Colon (tissue), 2 donors: ENCODE data around the gene STAG1.
"Not testable (repeated sequence)": the region's sequence is repeated elsewhere in the genome, so short reads cannot be mapped to it uniquely, and the experiment has no call there.

Source experiments
- FAIRE-seq: peaks from 2 replicates; lab custom pipeline; 2012; peaks lifted over from hg19 to GRCh38; lab: Jason Lieb, UNC
- donor health status: control.
- donor health status: control.

STAG1 gene

DNA sequence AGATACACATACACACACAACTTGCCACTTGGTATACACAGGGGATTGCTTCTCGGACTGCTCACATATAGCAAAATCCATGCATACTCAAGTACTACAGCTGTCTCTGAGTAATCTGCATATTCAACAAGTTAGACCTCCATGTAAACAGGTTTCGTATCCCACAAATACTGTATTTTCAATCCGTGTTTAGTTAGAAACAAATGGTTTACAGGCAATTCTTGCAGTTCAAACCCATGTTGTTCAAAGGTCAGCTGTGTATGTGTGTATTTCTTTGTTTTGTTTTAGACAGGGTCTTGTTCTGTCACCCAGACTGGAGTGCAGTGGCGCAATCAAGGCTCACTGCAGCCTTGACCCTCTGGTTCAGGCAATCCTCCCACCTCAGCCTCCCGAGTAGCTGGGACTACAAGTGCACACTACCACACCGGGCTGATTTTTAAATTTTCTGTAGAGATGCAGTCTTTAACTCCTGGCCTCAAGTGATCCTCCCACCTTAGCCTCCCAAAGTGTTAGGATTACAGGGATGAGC is 253.2 kb downstream of the STAG1 start:
- FAIRE-seq = no peak

GRCh38 chr3:136495213-136495612 is 257.0 kb downstream of the STAG1 start:
- FAIRE-seq = no peak

DNA sequence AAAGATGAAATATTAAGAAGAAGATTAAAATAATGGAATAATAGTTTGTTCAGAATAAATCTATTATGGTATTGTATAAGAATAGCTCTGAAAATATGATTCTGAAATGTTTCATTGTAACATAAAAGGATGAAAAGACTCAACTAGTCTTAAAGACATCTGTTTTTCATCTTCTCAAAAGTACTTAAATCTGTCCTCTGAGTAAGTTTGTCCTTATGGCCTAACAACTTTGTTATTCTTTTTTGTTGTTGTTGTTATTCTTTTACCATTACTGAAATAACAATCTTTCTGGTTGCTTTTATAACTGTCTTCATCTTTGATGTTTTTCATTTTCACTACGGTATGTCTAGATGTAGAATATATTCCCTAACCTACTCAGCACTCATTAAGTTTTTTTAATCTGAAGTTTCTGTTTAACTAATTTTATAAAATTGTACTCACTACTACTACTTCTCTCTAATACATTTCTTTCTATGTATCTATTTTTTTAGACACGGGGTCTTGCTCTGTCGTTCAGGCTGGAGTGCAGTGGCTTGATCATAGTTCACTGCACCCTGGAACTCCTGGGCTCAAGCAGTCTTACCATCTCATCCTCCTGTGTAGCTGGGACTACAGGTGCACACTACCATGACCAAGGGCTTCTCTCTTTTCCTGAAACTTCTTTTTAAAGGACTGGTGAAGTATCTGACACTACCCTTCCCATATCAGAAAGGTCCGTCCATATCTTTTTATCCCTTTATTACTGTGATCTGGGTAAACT is 261.4 kb downstream of the STAG1 start:
- peak; percentile 24 for FAIRE-seq

DNA sequence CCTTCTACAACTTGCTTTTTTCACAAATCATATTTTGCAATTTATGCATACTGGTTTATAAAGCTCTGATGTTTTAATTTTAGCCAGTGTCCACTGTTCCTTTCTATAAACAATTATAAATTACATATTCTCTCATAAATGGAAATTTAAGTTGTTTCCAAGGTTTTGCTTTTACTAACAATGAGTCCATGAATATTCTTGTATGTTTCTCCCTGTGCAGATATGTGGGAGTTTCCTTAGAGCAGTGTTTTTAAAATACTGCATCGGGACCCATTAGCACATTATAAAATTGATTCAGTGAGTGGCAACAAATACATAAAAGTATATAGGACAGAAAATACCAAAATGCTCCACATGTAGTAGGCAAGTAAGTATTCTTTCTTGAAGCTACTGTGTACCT is 266.4 kb downstream of the STAG1 start:
- FAIRE-seq = no peak

GRCh38 chr3:136476280-136476679 is 275.9 kb downstream of the STAG1 start:
- FAIRE-seq = no peak

DNA sequence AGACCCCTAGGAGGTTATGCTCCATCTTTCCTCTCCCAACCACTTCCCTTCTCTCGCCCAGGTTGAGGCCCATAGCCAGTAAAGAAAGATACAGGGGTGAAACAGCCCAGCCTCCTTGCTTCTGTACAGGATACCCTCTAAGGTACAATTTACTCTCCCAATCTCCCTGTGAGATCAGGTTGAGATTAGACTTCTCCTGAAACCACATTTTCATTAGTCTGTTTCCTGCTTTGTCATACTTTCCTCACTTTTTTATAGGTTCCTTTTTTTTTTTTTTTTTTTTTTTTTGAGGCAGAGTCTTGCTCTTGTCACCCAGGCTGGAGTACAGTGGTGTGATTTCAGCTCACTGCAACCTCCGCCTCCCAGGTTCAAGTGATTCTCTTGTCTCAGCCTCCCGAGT is 277.3 kb downstream of the STAG1 start:
- FAIRE-seq = not testable (repeated sequence)

DNA sequence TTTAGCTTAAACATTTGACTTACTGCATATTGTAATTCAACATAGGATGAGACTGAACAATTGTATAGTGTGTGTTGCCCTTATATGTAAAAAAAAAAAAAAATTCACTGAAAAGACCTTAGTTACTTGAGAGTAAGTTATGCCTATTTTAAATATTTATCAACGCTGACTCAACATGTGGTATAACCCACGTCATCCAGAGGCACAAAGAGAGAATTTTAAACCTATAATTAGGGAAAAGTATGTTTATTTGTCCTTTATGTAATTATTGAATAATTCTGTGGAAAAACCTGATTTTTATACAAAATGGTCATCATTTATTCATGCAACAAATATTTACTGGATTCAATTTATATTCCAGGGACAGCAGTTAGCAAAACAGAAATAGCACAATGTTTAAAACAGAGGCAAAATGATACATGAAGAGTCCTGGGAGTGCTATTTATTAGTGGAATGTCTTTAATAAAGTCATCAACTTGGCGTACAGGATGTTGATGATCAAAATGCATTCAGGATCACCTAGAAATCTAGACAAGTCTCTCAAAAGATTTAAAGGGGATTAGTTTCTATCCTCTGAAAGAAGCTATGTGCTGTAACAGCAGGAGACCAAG is 278.4 kb downstream of the STAG1 start:
- FAIRE-seq = no peak

DNA sequence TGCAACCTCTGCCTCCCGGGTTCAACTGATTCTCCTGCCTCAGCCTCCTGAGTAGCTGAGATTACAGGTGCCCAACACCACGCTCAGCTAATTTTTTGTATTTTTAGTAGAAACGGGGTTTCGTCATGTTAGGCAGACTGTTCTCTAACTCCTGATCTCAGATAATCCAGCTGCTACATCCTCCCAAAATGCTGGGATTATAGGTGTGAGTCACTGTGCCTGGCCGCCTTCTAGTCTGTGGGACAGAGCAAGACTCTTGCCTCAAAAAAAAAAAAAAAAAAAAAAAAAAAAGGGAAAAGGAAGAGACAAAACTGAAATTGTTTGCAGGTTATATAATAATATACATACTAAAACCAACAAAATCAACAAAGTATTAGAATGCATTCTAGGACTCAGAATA is 286.9 kb downstream of the STAG1 start:
- FAIRE-seq = no peak

DNA sequence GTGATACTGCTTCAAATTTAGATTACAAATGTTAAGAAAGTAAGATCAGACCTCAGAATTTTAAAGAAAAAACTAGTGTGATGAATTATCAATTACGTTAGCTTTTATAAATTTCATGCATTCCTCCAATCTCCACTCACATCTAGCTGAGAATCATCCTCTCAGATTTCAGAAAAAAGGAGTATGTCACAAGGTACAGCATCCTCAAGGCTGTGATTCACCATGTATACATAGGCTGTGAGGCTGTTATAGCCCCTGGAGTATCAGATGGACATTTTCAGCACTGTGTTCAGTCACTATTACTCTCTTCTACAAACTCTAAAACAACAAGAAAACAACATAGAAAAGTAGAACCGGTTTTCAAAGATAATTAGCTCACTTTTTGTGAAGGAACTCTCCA is 287.7 kb downstream of the STAG1 start:
- no peak for FAIRE-seq

GRCh38 chr3:136463170-136463569 is 289.0 kb downstream of the STAG1 start:
- no peak for FAIRE-seq

DNA sequence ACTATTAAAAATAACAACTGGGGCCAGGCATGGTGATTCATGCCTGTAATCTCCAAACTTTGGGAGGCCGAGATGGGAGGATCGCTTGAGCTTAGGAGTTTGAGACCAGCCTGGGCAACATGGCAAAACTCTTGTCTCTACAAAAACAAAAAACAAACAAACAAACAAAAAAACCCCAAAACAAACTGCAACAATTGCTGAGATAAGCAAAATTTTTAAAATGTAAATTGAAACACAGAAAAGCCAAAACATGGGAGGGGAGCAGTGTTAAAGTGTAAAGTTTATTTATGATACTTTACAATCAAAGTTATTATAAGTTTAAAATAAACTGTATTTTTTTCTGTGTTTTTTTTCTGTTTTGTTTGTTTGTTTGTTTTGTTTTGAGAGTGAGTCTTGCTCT is 294.4 kb downstream of the STAG1 start:
- FAIRE-seq = no peak

DNA sequence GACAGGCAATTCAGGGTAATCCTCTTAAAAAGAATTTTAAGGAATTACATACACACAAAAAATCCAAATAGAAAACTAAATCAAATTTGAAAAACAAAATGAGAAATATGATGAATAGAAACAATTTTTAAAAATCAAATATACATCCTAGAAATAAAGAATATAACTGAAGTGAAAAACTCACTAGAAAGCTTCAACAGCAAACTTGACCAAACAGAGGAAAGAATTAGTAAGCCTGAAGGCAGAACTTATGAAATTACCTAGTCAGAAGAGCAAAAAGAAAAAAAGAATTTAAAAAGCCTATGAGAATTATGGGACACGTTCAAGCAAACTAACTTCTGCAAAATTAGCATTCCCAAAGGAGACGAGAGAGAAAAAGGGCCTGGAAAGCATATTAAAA is 296.0 kb downstream of the STAG1 start:
- no peak for FAIRE-seq

DNA sequence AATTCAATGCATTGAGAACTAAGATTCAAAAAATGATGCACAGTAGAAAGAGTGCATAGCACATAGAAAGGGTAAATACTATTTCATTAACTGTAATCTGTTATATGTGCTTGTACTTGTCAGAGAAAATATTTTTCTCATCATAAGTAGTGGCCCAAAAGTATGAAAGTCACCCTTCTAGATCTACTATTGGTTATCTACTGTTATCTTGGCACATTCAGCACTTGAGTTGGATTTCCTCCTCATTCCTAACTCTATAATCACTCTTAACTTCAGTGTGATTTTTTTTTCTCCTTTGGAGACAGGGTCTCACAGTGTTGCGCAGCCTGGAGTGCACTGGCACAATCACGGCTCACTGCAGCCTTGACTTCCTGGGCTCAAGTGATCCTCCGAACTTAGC is 307.6 kb downstream of the STAG1 start:
- no peak for FAIRE-seq

DNA sequence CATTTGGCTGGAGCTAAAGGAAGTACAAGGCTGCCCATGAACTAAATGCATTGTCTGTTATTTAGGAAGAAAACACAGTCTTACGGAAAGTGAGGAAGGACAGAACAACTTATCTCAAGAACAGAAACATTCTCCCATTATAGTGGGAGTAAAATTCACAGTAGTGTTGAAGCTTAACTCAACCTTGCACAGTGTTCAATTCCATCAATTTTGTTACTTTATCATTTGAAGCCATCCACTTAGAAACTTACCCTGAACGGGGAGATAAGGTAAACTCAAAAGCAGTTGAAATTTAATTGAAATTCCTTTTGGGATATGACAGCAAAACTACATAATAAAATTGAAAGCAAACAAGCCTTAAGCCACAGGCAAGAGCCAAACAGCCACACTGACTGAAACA is 315.1 kb downstream of the STAG1 start:
- FAIRE-seq = no peak

DNA sequence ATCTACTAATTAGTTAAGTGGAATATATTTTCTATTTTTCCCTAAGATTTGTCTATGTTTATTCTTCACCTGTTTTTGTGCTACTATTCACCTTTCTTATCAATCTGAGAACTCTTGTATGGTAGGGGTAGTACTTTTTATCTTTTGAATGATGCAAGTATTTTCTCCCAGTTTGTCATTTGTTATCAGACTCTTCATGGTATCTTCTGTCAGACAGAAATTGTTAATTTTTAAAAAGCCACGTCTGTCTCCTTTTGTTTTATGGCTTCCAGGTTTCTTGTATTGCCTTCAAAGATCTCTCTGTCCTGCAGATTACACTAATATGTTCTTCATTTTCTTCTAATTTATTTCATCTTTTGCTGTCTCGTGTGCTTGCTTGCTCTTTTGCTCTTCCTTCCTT is 317.7 kb downstream of the STAG1 start:
- FAIRE-seq = no peak

GRCh38 chr3:136432685-136433084 is 319.5 kb downstream of the STAG1 start:
- FAIRE-seq = no peak

DNA sequence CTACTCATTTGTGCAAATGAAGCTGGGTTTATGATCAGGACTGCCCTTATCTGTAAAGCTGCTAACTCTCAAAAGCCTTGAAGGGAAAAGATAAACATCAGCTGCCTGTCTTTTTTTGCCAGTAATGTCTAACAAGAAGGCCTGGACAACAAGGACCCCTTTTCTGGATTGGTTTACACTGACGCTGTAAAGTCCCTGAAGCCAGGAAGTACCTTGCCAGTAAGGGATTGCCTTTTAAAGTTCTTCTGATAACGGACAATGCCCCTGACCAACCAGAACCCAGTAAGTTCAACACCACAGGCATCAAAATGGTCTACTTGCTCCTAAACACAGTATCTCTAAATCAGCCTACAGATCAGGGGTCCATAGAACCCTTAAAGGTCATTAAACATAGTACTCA is 324.0 kb downstream of the STAG1 start:
- no peak for FAIRE-seq

DNA sequence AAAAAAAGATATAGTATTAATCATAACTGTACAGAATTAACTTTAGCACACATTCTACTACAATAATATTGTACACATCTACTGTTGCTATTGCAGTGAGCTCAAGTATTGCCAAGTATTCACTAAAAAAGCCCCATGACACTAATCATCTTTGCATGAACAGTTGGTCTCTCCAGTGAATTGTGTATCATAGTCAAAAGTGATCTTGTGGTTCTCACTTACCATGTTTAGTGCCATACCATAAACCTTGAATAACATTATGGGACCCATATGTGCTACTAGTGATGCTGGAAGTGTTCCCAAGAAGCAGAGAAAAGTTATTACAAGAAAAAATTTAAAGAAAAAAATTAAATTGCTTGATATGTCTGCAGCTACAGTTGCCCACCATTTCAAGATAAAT is 324.9 kb downstream of the STAG1 start:
- FAIRE-seq = no peak

- FAIRE-seq = no peak
Observed at GRCh38 chr3:136414476-136414875, 337.7 kb downstream of the STAG1 start.

- no peak for FAIRE-seq
Observed at GRCh38 chr3:136412307-136412706, 339.9 kb downstream of the STAG1 start.

- no peak for FAIRE-seq
Observed at GRCh38 chr3:136409549-136409948, 342.6 kb downstream of the STAG1 start.

DNA sequence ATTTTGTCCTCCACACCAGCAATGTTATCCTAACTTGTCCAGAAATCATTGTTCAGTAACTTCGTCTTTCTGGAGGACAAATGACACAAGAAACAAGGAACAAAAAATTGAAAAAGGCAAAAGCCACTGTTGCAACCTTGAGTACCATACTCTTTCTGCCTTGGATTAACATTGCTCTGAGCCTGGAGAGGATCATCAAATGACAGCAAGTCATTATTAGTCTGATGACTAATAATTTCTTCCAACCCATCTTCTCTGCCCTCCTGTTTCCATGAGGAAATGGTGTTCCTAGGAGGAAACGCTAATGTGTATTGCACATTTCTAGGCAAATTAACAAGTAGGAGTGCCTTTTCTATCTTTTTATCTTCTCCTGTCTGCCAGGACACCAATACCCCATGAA is 348.1 kb downstream of the STAG1 start:
- no peak for FAIRE-seq

GRCh38 chr3:136396916-136397315 is 355.3 kb downstream of the STAG1 start:
- FAIRE-seq = no peak

DNA sequence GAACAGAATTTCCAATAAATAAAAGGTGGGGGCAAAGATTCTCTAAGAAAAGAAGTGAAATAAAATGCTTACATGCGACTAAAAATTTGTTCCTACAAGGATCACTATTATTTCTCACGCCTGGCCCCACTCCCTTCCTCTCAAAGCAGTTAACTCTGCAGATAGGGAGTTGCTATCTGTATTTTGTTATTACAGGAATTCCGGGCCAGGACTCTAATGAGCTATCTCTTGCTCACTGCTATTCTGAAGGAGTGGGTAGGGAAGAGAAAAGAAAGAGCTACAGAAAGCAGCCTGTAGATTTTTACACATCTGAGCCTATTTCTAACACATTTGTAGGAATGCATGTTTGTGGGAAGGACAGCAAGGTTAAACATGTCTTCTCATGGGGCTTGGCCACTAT is 361.6 kb downstream of the STAG1 start:
- FAIRE-seq = no peak
